Measurements from ENCODE around the gene SLFNL1.

The SLFNL1 gene

DNA sequence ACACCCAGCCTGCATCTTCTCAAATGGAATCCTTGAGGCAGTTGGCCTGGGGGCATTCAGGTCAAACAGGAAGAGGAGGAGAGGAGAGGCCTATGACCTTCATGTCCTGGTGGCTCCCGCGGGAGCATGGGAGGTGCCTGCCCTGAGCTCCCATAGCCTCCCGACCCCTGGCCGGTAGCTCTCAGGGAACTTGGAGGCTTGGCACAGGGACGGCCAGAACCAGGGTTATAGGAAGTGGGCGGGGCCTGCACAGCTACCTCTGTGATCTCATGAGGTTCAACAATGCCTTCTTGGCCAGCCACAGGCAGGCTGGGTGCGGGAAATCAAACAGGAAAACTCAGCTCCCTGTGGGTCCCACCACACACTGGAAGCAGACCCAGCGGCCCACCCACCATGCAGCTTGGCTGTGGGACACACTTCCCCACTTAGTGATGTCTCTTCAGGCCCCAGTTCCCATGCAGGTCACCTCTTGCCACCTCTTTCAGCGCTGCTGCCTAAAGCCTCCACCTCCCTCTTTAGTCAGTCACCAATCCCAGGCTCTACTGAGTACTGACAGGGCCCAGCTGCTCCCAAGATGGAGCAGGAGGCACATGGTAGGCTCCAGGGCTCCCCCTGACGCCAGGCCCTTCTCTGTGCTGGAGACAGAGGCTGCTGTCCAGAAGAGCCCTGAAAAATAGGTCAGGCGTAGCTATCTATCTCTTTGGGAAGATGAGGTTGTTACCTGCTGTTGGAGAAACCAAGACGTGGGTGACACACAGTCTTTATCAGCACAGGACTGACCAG lies at the start of gene SLFNL1:
SLFNL1 (minus strand) TSS at position 200 of the 783 bp plus-strand sequence. CDS start 1,065 bp downstream, outside the sequence.
- H3K4me3 ChIP-seq (ENCODE audit: low read depth, low read length) = no peak within 1 kb of the TSS
- DNase-seq (ENCODE audit: low read depth) = no peak
- TF ChIP-seq, protein P1, sequence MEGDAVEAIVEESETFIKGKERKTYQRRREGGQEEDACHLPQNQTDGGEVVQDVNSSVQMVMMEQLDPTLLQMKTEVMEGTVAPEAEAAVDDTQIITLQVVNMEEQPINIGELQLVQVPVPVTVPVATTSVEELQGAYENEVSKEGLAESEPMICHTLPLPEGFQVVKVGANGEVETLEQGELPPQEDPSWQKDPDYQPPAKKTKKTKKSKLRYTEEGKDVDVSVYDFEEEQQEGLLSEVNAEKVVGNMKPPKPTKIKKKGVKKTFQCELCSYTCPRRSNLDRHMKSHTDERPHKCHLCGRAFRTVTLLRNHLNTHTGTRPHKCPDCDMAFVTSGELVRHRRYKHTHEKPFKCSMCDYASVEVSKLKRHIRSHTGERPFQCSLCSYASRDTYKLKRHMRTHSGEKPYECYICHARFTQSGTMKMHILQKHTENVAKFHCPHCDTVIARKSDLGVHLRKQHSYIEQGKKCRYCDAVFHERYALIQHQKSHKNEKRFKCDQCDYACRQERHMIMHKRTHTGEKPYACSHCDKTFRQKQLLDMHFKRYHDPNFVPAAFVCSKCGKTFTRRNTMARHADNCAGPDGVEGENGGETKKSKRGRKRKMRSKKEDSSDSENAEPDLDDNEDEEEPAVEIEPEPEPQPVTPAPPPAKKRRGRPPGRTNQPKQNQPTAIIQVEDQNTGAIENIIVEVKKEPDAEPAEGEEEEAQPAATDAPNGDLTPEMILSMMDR (IDR thresholded peaks at IDR 0.05; ENCODE audit: control insufficient read depth, extremely low read depth, insufficient read depth) = no peak

DNA sequence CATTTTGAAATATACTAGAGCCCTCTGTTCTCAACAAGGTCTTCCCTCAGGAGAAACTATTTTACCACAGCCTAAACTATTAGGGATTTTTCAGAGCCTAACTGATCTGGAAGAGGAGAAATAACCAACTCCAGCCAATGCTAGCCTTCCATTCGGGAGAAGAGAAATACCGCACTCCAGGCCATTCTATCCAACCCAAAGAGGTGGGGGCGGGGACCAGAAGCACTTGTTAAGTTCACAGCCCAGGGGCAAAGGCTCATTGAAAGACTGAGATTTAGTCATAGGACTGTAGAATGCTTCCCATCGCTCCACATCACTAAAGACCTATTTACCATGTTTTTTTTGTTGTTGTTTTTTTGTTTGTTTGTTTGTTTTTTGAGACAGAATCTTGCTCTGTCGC lies 35.4 kb upstream of the SLFNL1 start:
- DNase-seq (ENCODE audit: low read depth) = no peak
- H3K4me3 ChIP-seq (ENCODE audit: low read depth, low read length) = no peak overlapping the region
- TF ChIP-seq, protein P1 (IDR thresholded peaks at IDR 0.05; ENCODE audit: control insufficient read depth, extremely low read depth, insufficient read depth) = no peak

DNA sequence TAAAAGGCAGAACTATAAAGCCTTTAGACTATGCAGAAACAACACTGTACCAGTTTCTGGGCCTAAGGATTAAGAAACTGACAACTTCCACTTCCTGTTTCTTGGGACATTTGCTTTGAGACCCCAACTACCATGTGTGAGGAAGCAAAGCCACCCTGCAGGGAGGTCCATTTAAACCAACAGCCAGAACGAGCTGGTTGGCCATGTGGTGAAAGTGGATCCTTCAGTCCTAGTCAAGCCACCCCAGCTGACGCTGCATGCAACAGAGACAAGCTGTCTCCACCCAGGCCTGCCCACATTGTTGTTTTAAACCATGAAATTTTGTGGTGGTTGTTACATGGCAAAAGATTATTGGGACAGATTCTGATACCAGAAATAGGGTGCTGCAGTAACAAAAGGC lies 31.8 kb upstream of the SLFNL1 start:
- DNase-seq (ENCODE audit: low read depth) = no peak
- TF ChIP-seq, protein P1 (IDR thresholded peaks at IDR 0.05; ENCODE audit: control insufficient read depth, extremely low read depth, insufficient read depth) = no peak
- H3K4me3 ChIP-seq (ENCODE audit: low read depth, low read length) = no peak overlapping the region

DNA sequence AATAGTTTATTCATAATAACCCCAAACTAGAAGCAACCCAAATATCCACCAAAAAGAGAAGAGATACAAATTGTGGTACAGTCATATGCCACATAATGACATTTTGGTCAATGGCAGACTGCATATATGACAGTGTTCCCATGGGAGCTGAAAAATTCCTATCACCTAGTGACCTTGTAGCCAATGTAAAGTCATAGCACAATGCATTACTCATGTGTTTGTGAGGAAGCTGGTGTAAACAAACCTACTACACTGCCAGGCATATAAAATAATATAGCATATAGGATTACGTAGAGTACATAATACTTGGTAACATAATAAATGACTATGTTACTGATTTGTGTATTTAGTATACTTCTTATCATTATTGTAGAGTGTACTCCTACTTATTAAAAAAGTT lies 29.5 kb upstream of the SLFNL1 start:
- TF ChIP-seq, protein P1 (IDR thresholded peaks at IDR 0.05; ENCODE audit: control insufficient read depth, extremely low read depth, insufficient read depth) = no peak
- DNase-seq (ENCODE audit: low read depth) = peak; percentile 56
- no peak overlapping the region for H3K4me3 ChIP-seq (ENCODE audit: low read depth, low read length)

DNA sequence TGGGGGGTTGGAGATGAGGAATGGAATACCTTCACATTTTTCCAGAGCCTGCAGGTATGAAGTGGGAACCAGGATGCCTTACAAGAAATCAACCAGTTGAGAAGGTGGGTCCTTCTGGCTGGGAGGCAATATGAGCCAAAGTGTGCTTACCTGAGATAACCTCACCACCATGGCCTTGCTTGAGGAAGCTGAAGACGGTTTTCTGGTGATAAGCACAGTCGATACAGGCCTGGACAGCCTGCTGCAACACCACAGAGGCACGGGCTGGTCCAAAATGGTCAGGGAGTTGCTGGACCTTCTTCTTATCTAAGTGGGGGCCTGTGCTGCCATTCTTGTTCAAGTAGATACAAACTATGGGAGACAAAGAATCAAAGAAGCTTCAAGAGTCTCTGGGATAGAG lies 27.0 kb upstream of the SLFNL1 start:
- TF ChIP-seq, protein P1 (IDR thresholded peaks at IDR 0.05; ENCODE audit: control insufficient read depth, extremely low read depth, insufficient read depth) = no peak
- no peak for DNase-seq (ENCODE audit: low read depth)

DNA sequence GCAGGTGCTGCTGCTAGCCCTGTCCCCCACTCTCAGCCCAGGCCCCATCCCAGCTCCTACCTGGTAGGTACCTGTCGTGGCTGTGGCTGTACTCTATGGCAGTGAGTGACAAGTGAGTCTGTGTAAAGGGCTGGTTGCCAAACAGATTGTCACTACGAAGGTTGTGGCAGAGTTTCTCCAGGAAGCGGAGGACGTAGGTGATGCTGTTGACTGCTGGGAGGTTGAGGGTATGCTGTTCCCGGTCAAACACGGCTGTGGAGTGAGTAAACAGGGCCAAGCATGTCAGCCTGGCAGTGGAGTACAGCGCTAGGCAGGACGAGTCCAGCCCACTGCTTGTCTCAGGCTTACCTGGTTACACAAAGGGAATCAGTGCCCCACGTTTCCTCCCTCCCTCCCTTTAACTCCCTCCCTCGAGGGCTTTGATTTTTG lies 24.8 kb upstream of the SLFNL1 start:
- peak overlapping the region; percentile 11 for H3K4me3 ChIP-seq (ENCODE audit: low read depth, low read length)
- DNase-seq (ENCODE audit: low read depth) = peak; percentile 87
- TF ChIP-seq, protein P1 (IDR thresholded peaks at IDR 0.05; ENCODE audit: control insufficient read depth, extremely low read depth, insufficient read depth) = no peak

More for the DNA sequence above, 27.0 kb upstream of the SLFNL1 start:
- H3K4me3 ChIP-seq (ENCODE audit: low read depth, low read length) = no peak overlapping the region

DNA sequence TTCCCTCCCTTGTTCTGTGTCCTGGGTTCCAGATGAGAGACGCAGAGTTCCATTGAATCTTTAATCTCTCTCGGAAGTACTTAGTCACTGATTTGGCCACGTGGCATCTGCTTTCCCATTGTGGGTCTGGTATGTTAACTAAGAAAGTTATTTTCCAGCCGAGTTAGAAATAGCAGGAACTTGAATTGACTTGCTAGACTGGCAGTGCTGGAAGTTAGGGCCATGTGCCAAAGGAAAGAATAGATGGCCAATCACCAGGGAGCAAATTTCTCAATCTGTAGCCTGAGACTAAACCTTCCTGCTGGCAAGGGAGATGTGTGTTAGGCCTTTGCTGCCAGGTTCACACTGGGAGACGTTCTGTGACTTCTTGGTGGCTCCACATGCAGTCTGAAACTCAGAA lies 24.2 kb upstream of the SLFNL1 start:
- DNase-seq (ENCODE audit: low read depth) = peak; percentile 99
- TF ChIP-seq, protein P1 (IDR thresholded peaks at IDR 0.05; ENCODE audit: control insufficient read depth, extremely low read depth, insufficient read depth) = no peak
- H3K4me3 ChIP-seq (ENCODE audit: low read depth, low read length) = peak overlapping the region; percentile 58

Measured in LNCaP clone FGC (cell line).